Measurements from ENCODE around the gene MCRS1.

Gene MCRS1

GRCh38 chr12:49548481-49548821 lies 19.5 kb downstream of the MCRS1 start:
- DNase-seq (ENCODE audit: low spot score): no peak
- no peak for TF ChIP-seq CTCF (IDR thresholded peaks at IDR 0.05; ENCODE audit: extremely low read depth, missing control alignments)

DNA sequence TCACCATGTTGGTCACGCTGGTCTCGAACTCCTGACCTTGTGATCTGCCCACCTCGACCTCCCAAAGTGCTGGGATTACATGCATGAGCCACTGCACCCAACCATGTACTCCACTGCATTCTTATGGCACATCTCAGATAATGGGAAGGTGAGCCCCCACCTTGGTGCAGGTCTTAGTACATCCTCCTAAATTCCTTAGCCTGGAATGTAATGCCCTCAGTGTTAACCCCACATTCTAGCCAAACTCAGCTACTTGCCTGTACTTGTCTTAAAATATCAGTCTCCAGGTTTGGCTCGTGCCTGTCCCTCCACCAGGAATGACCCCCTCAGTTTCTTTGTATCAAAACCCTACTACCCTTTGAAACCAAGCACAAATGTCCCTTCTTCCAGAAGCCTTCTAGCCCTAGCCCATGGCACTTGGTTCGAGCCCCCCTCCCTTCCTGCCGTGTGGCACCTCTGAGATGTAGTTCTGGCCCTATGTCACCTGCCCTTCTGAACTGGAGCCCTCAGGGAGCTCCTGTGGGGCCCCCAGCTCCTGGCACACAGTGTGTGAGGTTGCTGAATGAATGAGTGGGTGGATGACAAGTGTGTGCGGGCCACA lies 20.8 kb downstream of the MCRS1 start:
- TF ChIP-seq CTCF (IDR thresholded peaks at IDR 0.05; ENCODE audit: extremely low read depth, missing control alignments): no peak
- DNase-seq (ENCODE audit: low spot score): no peak

- no peak for TF ChIP-seq CTCF (IDR thresholded peaks at IDR 0.05; ENCODE audit: extremely low read depth, missing control alignments)
- no peak for DNase-seq (ENCODE audit: low spot score)
Measured at GRCh38 chr12:49546481-49546880, 21.5 kb downstream of the MCRS1 start.

DNA sequence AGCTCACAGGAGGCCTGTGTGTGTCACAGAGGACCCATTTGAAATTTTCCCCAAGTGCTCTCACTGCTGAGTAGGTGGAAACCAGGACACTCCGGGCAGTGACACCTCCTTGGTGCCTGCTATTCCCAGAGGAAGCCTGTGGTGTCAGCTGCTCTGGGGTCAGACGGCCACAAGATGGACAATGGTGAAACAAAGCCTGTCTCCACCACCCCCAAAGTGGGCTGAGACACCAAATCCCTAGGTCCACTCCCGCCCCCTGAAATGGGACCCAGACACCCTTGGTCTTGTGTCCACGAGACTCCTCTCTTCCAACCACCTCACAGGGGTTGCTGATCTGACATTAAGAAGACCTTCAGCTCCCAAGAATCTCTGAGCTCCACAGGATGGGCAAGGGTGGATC lies 22.1 kb downstream of the MCRS1 start:
- no peak for DNase-seq (ENCODE audit: low spot score)
- no peak for TF ChIP-seq CTCF (IDR thresholded peaks at IDR 0.05; ENCODE audit: extremely low read depth, missing control alignments)

DNA sequence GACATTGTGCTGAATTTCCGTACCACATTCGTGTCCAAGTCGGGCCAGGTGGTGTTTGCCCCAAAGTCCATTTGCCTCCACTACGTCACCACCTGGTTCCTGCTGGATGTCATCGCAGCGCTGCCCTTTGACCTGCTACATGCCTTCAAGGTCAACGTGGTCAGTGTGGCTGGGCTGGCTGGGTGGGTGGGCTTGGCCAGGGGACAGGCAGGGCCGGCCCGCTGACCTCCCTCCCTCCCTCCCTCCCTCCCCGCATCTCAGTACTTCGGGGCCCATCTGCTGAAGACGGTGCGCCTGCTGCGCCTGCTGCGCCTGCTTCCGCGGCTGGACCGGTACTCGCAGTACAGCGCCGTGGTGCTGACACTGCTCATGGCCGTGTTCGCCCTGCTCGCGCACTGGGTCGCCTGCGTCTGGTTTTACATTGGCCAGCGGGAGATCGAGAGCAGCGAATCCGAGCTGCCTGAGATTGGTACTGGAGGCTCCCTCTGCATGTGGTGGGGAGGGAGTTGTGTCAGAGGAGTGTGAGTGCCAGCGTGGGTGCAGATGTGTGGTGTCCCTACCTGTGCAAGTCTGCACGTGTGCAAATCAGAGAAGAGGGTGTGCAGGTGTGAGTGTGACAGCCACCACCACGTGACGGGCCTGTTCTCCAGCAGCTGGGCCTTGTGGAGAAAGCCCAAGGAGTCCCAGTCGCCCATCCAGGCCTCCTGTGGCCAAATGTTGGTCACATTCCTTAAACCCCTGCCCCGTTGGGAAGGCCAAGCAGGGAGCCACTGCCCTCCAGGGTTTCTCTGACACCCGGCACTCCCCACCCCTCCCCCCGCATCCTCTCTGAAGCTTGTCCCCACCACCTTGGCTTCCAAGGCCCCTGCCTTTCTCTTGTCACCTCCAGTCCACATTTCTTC lies 23.8 kb downstream of the MCRS1 start:
- DNase-seq (ENCODE audit: low spot score): no peak

DNA sequence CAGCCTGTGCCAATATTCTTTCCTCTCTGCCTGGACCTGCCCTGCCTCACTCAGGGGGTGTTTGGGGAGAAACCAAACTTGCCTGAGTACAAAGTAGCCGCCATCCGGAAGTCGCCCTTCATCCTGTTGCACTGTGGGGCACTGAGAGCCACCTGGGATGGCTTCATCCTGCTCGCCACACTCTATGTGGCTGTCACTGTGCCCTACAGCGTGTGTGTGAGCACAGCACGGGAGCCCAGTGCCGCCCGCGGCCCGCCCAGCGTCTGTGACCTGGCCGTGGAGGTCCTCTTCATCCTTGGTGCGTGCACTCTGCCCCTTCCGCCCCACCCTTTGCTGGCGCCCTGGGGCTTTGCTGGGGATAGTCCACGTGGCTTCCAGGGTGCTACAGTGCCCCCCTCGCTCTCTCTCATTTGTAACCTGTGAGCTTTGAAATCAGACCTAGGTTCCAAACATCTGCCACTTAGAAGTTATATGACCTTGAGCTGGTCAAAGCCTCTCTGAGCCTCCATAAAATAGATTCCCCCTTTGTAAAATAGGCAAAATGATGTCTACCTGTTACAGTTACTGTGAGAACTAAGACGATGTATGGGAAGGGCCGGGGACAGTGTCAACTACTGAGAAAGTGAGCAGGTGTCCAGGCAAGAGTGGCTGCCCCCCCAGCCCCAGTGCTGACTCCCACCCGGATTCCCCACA lies 24.6 kb downstream of the MCRS1 start:
- no peak for TF ChIP-seq CTCF (IDR thresholded peaks at IDR 0.05; ENCODE audit: extremely low read depth, missing control alignments)
- DNase-seq (ENCODE audit: low spot score): no peak

More for the DNA sequence above, 23.8 kb downstream of the MCRS1 start:
- TF ChIP-seq CTCF (IDR thresholded peaks at IDR 0.05; ENCODE audit: extremely low read depth, missing control alignments): no peak

- DNase-seq (ENCODE audit: low spot score): no peak
- no peak for TF ChIP-seq CTCF (IDR thresholded peaks at IDR 0.05; ENCODE audit: extremely low read depth, missing control alignments)
Measured at GRCh38 chr12:49542592-49543160, 25.3 kb downstream of the MCRS1 start.

Measured in GM20000 (cell line).